ENCODE results near the gene AMER2.
A peak's percentile ranks its signal among the peaks of the same experiment; 100 is the strongest.

The AMER2 gene

GRCh38 chr13:25148402-25148771, 23.7 kb downstream of the AMER2 start:
- no peak for DNase-seq

GRCh38 chr13:25147638-25148401, 24.3 kb downstream of the AMER2 start:
- DNase-seq: no peak

- DNase-seq: no peak
These were observed 28.4 kb downstream of the AMER2 start for GRCh38 chr13:25143706-25144105.

GRCh38 chr13:25141042-25141441, 31.0 kb downstream of the AMER2 start:
- no peak for DNase-seq

- DNase-seq: no peak
These were observed 34.3 kb downstream of the AMER2 start for GRCh38 chr13:25137788-25138115.

- no peak for DNase-seq
These were observed 35.0 kb downstream of the AMER2 start for GRCh38 chr13:25136880-25137787.

GRCh38 chr13:25135896-25136295, 36.2 kb downstream of the AMER2 start:
- no peak for DNase-seq

- no peak for DNase-seq
These were observed 39.2 kb downstream of the AMER2 start for GRCh38 chr13:25132751-25133390.

GRCh38 chr13:25131881-25132420, 40.1 kb downstream of the AMER2 start:
- DNase-seq: no peak

- no peak for DNase-seq
These were observed 41.1 kb downstream of the AMER2 start for GRCh38 chr13:25130944-25131343.

GRCh38 chr13:25118378-25118905, 53.6 kb downstream of the AMER2 start:
- DNase-seq: no peak

- no peak for DNase-seq
These were observed 54.8 kb downstream of the AMER2 start for GRCh38 chr13:25117312-25117711.

- DNase-seq: no peak
These were observed 56.0 kb downstream of the AMER2 start for GRCh38 chr13:25116044-25116443.

GRCh38 chr13:25114220-25114619, 57.9 kb downstream of the AMER2 start:
- DNase-seq: peak; percentile 68

- DNase-seq: no peak
These were observed 59.3 kb downstream of the AMER2 start for GRCh38 chr13:25112695-25113255.

All from DMS153 (cell line).